NCI-H226 (cell line): ENCODE measurements around the gene PYCARD.
A peak's percentile ranks its signal among the peaks of the same experiment; 100 is the strongest.
"Not testable (repeated sequence)": the region's sequence is repeated elsewhere in the genome, so short reads cannot be mapped to it uniquely, and the experiment has no call there.

ENCODE experiments used
- DNase-seq: peaks from one replicate; pipeline ENCODE4 v3.0.0-alpha.2; 2015

Gene PYCARD

DNA sequence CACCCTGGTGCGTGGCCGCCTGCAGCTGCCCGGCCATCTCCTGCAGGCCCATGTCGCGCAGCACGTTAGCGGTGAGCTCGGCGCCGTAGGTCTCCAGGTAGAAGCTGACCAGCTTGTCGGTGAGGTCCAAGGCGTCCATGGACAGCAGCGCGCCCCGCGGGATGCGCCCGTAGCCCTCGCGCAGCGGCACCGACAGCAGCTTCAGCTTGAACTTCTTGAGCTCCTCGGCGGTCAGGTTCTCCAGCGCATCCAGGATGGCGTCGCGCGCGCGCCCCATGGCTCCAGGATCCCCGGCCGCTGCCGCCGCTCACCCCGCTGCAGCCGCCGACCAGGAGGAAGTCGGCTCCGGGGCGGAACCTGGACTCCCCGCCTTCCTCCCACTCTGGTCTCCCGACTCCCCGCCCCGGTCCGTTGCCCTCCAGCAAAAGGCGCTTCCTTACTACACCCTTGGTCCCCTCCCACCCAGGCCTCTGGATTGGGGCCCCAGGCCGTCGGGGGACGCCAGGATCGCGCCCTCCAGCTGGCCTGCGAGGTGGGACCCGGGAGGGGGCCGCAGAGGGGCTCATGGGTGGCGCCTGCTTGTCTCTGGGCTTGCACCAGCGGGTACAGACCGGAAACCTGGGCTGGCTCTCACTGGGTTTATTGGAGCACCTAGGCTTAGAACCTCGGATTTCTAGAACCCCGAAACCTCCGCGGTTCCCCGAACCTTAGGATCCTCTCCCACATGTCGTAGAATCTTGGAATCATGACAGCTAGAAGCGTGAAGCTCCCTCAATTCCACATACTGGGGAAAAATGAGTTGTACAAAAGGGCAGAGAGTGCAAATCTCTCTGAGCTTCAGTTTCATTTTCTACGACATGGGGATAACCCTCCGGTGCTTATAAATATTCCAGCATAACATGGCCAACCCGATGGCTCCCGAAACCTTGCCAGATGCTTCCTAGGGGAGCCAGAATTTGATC lies at the start of gene PYCARD:
Gene PYCARD, minus strand, starts transcription at position 347 of the 962 bp plus-strand sequence. Its CDS starts 70 bp downstream, at position 277.
- DNase-seq: peak; percentile 54

DNA sequence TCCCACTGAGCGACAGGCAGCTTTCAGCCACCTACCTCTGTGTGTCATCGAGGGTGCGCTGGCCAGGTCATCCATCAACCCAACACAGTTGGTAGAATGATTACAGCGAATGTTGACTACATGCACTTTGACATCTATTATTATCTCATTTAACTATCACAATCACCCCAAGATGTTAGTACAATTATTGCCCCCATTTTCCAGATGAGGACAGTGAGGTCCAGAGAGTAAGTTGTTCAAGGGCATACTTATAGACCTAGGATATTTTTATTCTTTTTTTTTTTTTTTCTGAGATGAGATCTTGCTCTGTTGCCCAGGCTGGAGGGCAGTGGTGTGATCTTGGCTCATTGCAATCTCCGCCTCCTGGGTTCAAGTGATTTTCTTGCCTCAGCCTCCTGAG lies 48.9 kb upstream of the PYCARD start:
- no peak for DNase-seq

DNA sequence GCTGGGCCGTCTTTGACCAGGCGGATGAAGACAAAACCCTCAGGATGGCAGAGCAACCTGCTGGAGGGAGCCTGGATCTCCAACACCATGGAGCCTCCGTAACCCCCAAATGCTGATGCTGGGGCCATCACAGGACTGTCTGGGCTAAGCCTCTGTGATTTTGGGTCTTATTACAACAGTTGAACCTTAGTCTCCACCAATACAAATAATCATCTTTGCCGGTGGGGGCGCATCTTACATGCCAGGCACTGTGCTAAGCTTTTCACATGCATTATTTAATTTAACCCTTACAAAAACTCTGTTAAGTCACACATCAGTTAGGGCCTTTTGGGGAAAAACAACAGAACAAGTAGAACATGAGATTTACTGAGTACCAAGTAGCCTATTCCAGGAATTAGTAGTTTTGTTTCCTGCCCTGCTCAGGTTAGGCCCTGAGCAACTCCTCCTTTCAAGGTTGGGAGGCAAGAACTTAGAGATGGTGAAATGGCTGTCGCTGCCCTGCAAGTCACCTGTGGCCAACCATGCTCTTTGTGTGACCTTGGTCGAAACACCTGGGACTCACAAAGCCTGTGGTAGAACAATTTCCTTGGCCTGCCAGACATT lies 48.3 kb upstream of the PYCARD start:
- DNase-seq: no peak

DNA sequence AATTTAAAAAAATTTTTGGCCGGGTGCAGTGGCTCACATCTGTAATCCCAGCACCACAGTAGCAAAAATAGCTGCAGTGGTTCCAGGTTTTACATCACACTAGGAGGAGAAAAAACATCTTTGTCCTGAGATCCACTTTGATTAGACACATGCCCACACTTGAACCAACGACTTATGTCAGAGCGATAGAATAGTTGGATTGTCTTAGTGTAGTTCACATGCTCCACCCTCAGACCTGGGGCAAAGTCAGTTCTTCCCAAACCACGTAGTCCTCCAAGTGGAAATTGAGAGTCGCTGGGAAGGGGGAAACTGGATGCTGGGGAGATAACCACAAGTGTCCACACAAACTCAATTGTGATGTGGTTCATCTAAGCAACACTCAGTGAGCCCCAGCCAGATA lies 45.8 kb upstream of the PYCARD start:
- no peak for DNase-seq

DNA sequence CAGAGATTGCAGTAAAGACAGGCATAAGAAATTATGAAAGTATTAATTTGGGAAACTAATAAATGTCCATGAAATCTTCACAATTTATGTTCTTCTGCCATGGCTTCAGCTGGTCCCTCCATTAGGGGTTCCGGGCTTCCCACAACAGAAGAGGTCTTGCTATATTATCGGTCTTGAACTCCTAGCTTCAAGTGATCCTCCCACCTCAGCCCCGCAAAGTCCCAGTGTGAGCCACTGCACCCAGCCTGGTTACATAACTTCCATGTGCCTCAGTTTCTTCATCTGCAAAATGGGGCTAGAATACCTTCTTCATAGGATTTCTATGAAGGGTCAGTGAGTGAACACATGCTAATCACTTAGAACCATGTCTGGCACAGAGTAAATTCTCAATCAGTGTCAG lies 43.7 kb upstream of the PYCARD start:
- no peak for DNase-seq

DNA sequence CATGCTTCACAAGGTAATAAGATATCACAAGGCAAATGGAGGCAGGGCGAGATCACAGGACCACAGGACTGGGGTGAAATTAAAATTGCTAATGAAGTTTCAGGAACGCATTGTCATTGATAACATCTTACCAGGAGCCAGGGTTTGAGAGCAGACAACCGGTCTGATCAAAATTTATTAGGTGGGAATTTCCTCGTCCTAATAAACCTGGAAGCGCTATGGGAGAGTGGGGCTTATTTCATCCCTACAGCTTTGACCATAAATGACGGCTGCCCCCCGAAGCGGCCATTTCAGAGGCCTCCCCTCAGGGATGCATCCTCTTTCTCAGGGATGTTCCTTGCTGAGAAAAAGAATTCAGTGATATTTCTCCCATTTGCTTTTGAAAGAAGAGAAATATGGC lies 43.0 kb upstream of the PYCARD start:
- not testable (repeated sequence) for DNase-seq

DNA sequence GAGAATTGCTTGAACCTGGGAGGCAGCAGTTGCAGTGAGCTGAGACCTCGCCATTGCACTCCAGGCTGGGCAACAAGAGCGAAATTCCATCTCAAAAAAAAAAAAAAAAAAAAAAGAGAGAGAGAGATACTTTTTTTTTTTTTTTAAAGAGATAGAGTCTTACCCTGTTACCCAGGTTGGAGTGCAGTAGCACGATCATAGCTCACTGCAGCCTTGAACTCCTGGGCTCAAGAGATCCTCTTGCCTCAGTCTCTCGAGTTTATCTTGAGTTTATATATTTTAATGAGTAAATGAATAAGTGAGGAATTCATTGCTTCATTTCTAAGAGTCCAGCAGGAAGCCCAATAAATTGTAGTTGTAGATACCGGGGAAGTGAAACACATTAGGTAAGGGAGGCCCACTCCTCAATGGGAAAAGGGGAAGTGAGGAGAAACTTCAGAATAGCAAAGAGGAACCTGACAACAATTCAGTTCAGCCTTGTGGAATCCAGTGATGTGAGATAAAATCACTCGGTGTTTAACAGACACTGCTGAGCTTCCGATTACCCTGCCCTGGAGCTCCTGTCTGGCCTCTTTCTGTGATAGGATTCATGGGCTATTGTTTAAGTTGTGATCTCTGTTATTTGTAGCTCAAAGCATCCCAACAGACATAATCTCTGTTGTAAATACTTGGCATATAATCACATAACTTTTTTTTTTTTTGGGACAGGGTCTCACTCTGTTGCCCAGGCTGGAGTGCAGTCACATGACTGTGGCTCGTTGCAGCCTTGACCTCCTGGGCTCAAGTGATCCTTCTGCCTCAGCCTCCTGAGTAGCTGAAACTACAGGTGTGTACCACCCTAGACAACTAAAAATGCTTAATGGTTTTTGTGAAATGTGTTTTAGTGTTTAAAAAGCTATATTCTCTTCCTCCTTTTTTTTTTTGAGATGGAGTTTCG lies 41.4 kb upstream of the PYCARD start:
- no peak for DNase-seq

DNA sequence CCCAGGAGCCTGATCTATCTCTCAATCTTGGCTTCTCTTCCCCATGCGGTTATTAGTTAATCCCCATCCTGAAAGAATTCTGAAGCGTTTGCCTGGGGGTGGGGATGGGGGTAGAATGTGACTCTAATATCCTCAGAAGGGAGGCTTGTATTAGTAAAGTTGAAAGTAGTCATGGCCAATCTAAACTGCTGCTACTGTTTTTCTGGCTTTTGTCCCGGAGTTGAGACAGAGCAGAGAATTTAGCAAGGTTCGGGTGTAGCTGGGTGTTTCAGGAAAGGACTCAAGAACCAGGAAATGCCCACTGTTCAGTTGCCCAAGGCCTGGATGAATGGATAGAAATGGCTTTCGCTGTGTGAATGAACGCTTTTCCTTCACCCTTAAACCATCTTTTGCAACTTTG lies 39.6 kb upstream of the PYCARD start:
- peak; percentile 49 for DNase-seq

DNA sequence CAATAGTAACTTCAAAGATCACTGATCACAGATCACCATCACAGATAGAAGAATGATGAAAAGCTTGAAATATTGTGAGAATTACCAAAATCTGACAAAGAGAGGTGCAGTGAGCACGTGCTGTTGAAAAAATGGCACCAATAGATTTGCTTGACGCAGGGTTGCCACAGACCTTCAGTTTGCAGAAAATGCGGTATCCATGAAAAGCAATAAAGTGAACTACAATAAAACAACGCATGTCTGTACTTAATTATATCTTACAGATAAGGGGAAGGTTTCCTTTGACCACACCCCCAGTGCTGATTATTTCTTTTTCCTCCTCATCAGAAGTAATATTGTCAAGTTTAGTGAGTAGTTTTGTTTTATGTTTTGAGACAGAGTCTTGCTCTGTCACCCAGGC lies 35.5 kb upstream of the PYCARD start:
- no peak for DNase-seq

DNA sequence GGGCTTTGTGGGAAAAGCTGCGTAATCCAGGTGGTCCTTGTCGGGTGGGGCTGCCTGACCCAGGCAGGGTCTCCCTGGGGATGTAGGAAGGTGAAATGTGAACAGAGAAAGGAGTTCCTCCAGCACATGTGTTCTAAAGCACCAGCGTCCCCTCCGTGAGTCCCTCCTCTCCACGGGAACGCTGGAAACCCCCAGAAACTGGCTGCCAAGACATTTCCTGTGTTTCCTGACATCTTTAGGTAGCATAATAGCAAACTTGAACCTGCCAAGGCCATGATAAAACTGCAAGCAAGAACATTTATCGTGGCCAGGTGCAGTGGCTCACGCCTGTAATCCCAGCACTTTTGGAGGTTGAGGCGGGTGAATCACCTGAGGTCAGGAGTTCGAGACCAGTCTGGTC lies 26.9 kb upstream of the PYCARD start:
- no peak for DNase-seq

DNA sequence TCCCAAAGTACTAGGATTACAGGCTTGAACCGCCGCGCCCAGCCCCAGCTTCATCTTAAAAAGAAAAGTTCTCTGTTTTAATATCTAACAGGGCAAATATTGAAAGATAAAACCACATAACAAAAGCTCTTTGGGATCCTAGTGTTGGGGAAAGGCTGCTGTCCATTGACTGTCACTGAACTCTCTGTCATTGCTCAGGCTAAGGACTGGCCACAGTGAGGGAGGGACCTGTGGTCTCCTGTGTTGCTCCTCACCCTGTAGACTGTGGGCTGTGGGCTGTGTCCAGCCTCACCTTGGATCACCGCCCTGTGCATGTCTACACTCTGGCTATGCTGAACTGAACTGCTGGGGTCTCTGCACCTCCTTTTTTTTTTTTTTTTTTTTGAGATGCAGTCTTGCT lies 25.6 kb upstream of the PYCARD start:
- no peak for DNase-seq

DNA sequence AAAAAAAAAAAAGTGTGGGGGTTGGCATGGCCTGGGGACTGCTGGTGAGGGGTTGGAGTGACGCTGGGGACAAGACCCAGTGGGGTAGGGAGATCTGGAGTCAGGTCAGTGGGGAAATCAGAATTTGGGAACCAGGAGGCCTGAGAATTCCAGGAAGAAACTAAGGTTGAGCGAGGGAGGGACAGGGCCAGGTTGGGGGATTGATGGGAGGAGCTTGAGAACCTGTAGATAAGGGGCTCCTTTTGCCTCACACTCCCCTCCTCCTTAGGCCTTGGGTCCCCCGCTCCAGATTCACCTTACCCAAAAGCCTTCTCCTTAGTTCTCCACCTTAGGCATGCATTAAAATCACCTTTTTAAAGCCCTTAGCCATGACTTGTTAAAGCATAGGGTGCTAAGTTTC lies 22.6 kb upstream of the PYCARD start:
- no peak for DNase-seq

DNA sequence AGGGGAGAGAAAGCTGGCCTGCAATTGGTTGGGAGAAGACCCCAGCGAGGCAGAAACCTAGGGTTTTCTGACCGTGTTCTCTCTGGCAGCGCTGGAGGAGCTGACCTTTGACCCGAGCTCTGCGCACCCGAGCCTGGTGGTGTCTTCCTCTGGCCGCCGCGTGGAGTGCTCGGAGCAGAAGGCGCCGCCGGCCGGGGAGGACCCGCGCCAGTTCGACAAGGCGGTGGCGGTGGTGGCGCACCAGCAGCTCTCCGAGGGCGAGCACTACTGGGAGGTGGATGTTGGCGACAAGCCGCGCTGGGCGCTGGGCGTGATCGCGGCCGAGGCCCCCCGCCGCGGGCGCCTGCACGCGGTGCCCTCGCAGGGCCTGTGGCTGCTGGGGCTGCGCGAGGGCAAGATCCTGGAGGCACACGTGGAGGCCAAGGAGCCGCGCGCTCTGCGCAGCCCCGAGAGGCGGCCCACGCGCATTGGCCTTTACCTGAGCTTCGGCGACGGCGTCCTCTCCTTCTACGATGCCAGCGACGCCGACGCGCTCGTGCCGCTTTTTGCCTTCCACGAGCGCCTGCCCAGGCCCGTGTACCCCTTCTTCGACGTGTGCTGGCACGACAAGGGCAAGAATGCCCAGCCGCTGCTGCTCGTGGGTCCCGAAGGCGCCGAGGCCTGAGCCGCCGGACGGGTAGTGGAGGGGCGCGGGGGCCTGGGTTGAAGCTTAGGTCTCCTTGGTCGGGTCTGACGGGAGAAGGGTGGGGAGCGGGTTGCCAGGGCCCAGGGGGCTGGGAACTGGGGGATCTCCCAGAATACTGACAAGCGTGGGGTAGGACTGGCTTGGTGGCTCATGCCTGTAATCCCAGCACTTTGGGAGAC lies 21.8 kb upstream of the PYCARD start:
- no peak for DNase-seq

DNA sequence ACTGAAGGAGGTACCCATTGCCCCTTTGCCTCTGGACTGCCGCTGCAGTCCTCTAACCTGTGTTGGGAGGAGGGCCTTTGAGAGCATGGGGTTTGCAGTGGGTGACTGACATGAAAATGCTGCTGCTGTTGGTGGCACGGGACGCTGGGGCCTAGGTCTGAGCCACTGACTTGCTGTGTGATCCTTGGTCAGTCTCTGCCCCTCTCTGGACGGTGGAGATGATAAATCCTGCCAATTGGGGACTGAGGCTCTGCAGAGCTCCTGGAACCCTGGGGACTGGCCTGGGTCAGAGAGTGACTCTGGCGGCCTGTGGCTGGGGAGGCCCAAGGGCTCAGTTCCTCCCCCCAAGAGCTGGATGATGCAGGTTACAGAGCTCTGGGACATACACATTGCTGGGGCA lies 20.5 kb upstream of the PYCARD start:
- no peak for DNase-seq

DNA sequence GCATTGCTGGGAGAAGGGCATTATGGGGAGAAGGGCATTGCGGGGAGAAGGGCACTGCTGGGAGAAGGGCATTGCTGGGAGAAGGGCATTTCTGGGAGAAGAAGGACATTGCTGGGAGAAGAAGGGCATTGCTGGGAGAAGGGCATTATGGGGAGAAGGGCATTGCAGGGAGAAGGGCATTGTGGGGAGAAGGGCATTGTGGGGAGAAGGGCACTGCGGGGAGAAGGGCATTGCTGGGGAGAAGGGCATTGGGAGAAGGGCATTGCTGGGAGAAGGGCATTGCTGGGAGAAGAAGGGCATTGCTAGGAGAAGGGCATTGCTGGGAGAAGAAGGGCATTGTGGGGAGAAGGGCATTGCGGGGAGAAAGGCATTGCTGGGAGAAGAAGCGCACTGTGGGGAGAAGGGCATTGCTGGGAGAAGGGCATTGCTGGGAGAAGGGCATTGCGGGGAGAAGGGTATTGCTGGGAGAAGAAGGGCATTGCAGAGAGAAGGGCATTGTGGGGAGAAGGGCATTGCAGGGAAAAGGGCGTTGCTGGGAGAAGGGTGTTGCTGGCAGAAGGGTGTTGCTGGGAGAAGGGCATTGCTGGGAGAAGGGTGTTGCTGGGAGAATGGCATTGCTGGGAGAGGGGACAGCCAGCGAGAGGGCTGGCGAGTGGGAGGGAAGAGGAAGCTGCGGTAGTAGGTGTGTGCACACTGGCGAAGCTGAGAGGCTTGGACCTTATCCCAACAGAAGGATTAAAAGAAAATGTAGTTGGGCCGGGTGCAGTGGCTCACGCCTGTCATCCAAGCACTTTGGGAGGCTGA lies 19.0 kb upstream of the PYCARD start:
- DNase-seq: no peak

DNA sequence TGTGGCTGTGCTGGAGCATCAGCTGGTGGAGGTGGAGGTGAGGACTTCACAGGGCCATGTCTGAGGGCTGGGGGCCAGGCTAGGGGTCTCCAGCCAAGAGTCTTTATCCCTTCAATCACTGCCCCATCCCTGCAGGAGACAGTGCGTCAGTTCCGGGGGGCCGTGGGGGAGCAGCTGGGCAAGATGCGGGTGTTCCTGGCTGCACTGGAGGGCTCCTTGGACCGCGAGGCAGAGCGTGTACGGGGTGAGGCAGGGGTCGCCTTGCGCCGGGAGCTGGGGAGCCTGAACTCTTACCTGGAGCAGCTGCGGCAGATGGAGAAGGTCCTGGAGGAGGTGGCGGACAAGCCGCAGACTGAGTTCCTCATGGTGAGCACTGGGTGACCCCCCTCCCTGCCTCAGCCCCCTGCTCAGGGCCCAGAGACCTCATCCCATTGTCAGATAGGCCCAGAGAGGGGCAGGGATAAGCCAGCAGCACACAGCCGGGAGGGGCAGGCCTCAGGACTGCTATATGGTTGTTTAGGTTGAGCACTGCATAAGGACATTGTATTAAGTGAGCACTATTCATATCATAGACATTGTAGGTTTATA lies 16.7 kb upstream of the PYCARD start:
- DNase-seq: no peak

DNA sequence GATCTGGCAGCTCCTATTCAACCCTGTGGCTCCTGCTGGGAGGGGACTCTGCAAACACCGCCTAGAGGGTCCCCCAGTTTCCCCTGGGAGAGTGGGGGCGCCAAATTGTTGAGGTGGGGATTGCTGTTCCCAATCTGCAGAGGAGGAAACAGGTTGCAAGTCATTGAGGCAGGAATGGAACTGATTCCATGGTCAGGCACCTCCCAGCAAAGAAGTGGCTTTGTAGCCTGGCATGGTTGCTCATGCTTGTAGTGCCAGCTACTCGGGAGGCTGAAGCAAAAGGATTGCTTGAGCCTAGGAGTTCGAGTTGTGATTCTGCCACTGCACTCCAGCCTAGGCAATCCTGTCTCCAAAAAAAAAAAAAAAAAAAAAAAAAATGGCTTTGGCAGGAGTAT lies 14.6 kb upstream of the PYCARD start:
- no peak for DNase-seq

DNA sequence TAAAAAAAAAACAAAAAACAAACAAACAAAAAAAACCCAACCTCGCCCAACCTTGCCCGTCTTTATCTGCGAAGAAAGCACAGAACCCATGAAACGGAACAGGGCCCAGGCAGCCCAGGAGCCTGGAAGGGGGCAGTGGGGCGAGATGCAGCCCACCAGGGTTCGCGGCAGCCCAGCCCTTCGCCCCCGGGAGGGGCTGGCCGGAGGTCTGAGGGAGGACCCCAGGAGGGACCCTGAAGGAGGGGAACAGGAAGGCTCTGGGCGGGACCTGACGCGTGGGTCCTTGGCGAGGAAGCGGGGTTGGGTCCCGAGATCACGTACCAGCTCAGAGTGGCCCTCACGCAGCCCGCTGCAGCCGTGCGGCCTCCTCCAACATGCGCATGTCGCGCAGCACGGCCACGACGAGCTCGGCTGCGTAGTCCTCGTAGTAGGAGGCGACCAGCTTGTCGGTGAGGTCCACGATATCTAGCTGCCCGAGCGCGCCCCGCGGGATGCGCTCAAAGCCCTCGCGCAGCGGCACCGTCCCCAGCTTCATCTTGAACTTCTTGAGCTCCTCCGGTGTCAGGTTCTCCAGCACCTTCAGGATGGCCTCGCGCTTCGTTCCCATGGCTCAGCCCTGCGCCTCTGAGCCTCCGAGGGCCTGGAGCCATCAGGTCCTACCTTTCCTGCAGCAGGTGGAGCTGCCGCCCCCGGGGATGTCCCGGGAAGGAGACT lies 14.0 kb upstream of the PYCARD start, which contains the start of gene PYDC1:
Gene PYDC1, minus strand, starts transcription at position 714 of the 714 bp plus-strand sequence. Its CDS starts 107 bp downstream, at position 607.
- DNase-seq: no peak

DNA sequence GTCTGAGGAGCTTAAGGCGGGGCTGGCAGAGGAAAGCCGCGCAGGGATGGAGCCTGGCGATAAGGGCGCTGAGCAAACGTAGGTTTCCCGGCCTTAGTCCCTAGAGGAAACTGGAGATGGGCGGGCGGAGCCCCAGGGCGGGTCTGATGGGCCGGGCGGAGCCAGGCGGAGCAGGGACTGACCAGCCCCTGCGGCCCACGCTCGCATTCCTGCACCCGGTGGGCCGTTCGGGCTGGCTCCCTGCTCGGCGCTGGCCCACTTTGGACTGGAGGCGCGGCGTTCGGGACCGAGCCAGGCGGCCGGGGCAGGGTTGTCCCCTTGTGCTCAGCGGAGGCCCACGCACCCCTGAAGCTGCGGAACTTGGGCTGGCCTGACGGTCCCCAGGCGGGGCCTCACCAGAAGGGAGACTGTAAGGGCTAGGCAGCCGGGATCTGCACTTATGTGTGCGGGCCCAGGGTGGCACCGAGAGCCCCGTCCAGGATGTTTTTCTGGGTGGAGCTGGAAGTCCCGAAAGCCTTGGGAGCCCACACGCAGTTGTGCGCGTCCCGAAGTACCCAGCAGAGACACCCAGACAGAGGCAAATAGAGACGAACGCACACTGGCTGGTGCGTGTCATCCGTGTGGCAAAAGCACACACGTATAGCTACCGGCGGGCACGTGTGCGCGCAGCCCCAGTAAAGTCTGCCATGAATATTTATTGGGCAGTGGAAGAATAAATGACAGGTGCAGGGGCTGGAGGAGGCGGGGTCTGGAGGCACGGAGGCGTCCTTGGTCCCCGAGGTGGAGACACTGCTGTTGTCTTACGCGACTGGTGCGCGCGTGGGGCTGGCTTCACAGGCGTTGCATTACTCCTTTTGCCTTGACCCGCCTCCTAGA lies 13.0 kb upstream of the PYCARD start:
- peak; percentile 93 for DNase-seq
